Stimulated activated CD4-positive, alpha-beta T cell treated with anti-CD3 and anti-CD28 coated beads, Interleukin-4, amount 100 ng/mL, for 48 hours (primary cell): Measurements from ENCODE around the gene IQCF5.
"Not testable (repeated sequence)": the region's sequence is repeated elsewhere in the genome, so short reads cannot be mapped to it uniquely, and the experiment has no call there.

Experiments
- DNase-seq, 2 donors: peaks; one replicate each; pipeline ENCODE4 v3.0.0-alpha.2; 2020; ENCODE audit warnings: low read depth in 2 of 2

The IQCF5 gene

GRCh38 chr3:51868896-51869295 is 6.5 kb downstream of the IQCF5 start:
- not testable (repeated sequence) for DNase-seq

GRCh38 chr3:51862886-51863285 is 12.5 kb downstream of the IQCF5 start:
- DNase-seq = no peak

DNA sequence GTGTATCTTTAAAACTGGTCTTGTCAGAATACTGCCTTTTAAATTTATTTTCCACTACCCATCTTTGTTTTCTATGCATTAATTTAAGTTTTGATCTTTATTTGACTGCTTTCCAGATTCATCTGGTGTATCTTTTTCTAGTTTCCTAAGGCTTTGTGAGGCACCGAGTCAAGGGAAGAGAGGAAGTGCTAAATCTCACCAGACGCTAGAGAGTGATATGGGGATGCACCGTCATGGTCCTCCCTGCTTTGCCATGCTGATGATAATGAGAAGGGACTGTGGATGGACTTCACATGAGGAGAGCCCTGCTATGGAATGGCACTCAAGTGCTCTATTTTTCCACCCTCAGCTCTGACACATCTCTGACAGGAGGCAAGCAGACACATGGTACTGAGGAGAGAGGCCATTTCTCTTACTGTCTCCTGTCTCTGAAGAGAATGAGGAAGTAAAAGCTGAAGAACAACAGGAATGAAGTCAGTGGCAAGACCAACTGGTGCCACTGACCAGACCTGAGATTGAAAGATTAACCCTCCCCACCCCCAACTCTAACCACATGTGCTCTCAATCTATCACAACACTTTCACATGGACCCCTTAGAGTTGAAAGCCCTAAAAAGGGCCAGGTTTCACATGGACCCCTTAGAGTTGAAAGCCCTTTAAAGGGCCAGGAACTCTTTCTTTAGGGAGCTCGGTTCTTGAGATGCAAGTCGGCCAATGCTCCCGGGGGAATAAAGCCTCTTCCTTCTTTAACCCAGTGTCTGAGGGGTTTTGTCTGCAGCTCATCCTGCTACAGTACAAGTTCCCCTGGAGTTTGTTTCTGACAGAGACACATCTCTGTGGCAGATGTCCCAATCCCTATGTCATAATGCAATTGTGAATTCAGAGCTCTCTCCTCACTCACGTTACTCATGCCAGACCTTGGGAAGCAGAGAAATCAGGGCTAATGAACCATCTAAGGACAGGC is 14.4 kb downstream of the IQCF5 start, which contains the start of gene IQCF2:
Gene IQCF2, plus strand, starts transcription at position 913 of the 963 bp plus-strand sequence. CDS start 52 bp downstream, outside the sequence.
- no peak for DNase-seq

DNA sequence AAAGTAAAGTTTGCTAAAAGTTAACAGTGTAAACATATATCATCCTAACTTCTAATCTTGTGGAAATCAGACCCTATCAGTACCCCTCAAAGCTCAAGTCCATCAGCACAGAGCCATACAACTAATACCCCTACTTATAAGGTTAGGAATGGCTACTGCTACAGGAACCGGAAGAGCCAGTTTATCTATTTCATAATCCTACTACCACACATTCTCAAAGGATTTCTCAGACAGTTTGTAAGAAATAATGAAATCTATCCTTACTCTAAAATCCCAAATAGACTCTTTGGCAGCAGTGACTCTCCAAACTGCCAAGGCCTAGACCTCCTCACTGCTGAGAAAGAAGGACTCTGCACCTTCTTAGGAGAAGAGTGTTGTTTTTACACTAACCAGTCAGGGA is 20.0 kb downstream of the IQCF5 start:
- not testable (repeated sequence) for DNase-seq

- DNase-seq = no peak
These were observed 30.3 kb downstream of the IQCF5 start for GRCh38 chr3:51845129-51845528.

GRCh38 chr3:51836606-51837005 is 38.8 kb downstream of the IQCF5 start:
- no peak for DNase-seq

- DNase-seq = no peak
These were observed 44.5 kb downstream of the IQCF5 start for GRCh38 chr3:51830836-51831385.

DNA sequence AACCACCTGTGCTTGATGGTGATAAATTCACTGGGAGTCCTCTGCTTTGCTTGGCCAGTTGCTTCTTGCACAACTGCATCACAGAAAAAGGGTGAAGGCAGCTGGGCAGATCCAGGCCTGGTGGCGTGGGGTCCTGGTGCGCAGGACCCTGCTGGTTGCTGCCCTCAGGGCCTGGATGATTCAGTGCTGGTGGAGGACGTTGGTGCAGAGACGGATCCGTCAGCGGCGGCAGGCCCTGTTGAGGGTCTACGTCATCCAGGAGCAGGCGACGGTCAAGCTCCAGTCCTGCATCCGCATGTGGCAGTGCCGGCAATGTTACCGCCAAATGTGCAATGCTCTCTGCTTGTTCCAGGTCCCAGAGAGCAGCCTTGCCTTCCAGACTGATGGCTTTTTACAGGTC is 45.1 kb downstream of the IQCF5 start:
- no peak for DNase-seq

DNA sequence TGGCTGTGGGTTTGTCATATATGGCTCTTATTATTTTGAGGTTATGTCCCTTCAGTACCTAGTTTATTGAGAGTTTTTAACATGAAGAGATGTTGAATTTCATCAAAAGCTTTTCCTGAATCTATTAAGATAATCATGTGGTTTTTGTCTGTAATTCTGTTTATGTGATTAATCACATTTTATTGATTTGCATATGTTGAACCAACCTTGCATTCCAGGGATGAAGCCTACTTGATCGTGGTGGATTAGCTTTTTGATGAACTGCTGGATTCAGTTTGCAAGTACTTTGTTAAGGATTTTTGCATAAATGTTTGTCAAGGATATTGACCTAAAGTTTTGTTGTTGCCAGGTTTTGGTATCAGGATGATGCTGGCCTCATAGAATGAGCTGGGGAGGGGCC is 47.1 kb downstream of the IQCF5 start:
- DNase-seq = no peak
